GM12891 (cell line): ENCODE data around the gene PDE4DIP.
"Not testable (repeated sequence)": the region's sequence is repeated elsewhere in the genome, so short reads cannot be mapped to it uniquely, and the experiment has no call there.

Experiments used
- PAX5 ChIP-seq: IDR thresholded peaks from 2 replicates; pipeline ENCODE4 v1.6.1; 2011; ENCODE audit warnings: low read length, moderate library complexity, mild to moderate bottlenecking; ENCODE audit not compliant: insufficient read depth, severe bottlenecking
- POLR2A ChIP-seq: IDR thresholded peaks from 2 replicates; pipeline ENCODE4 v1.6.1; 2011; ENCODE audit warnings: low read depth, low read length, control low read depth
- POLR2AphosphoS5 ChIP-seq: IDR thresholded peaks from 2 replicates; pipeline ENCODE4 v1.6.1; 2011; ENCODE audit warnings: low read depth, low read length, control low read depth
- POU2F2 ChIP-seq: IDR thresholded peaks from 2 replicates; pipeline ENCODE4 v1.6.1; 2011; ENCODE audit warnings: low read depth, mild to moderate bottlenecking, control low read depth, low read length, moderate library complexity
- TAF1 ChIP-seq: IDR thresholded peaks from 2 replicates; pipeline ENCODE4 v1.6.1; 2011; ENCODE audit warnings: low read depth, low read length, control low read depth

- not testable (repeated sequence) for TF ChIP-seq POLR2AphosphoS5, TAF1, POLR2A, PAX5, POU2F2
Measured at GRCh38 chr1:148997405-148997804, 153.2 kb downstream of the PDE4DIP start.
